T-helper 1 cell treated with Interleukin-12 subunit alpha and Interleukin-12 subunit beta and Interleukin-4 antibody, amounts not matched to agents 30 μg/mL and 1 μg/mL, for 36 hours (primary cell): ENCODE results near the gene KIN.
"Not testable (repeated sequence)": the region's sequence is repeated elsewhere in the genome, so short reads cannot be mapped to it uniquely, and the experiment has no call there.

Experiments used
- H3K27ac Mint-ChIP-seq: one replicate; pipeline ENCODE4 v1.8.0; 2021; ENCODE audit warnings: mild to moderate bottlenecking, mixed read lengths
- H3K27me3 Mint-ChIP-seq: one replicate; pipeline ENCODE4 v1.8.0; 2021; ENCODE audit warnings: low read depth, mixed read lengths
- H3K36me3 Mint-ChIP-seq: one replicate; pipeline ENCODE4 v1.8.0; 2021; ENCODE audit warnings: low read depth, mixed read lengths
- H3K4me1 Mint-ChIP-seq: one replicate; pipeline ENCODE4 v1.8.0; 2021; ENCODE audit warnings: low read depth, mixed read lengths
- H3K4me3 Mint-ChIP-seq: one replicate; pipeline ENCODE4 v1.8.0; 2021; ENCODE audit warnings: mild to moderate bottlenecking, moderate library complexity, mixed read lengths
- H3K9me3 Mint-ChIP-seq: one replicate; pipeline ENCODE4 v1.8.0; 2021; ENCODE audit warnings: mixed read lengths

Gene KIN, protein sequence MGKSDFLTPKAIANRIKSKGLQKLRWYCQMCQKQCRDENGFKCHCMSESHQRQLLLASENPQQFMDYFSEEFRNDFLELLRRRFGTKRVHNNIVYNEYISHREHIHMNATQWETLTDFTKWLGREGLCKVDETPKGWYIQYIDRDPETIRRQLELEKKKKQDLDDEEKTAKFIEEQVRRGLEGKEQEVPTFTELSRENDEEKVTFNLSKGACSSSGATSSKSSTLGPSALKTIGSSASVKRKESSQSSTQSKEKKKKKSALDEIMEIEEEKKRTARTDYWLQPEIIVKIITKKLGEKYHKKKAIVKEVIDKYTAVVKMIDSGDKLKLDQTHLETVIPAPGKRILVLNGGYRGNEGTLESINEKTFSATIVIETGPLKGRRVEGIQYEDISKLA

DNA sequence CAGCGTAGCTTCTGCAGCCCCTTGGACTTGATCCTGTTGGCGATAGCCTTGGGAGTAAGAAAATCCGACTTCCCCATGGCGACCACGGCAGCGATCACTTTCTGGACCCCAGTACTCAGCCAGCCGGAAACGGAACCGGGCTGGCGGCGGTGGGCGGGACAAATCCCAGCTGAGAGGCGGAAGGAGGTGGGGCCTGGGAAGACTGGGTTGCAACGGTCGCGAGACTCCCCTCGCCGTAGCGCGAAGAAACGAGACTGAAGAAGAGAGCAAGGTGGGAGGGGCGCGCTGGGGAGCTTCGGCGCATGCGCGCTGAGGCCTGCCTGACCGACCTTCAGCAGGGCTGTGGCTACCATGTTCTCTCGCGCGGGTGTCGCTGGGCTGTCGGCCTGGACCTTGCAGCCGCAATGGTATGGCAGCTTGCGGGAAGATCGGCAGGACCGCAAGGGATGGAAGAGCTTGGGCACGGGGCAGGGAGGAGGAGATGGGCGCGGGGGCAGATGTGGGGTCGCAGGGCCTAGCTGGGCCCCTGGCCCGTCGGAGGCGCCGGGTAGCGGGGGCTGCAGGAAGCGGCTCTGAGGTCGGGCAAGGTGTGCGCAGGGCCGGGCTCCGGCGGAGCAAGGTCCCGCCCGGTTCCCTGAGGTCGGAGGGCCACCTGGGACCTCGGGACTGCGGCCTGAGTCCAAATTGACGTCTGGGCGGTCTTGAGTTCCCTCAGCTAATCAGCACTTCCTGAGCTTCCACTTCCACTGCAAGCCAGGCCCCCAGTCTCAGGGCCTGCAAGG is at the start of gene KIN, which contains the start of gene ATP5F1C:
TSS of gene KIN (minus strand) at position 137 of the 782 bp plus-strand sequence. CDS start at position 77, 60 bp downstream.
TSS of gene ATP5F1C (plus strand) at position 321 of the 782 bp plus-strand sequence. CDS start at position 352, 31 bp downstream.
- no peaks in the 10 kb centered on the region for H3K27me3 Mint-ChIP-seq
- peak within 1 kb of the TSS; percentile 83 for H3K27ac Mint-ChIP-seq
- no peak within 1 kb of the TSS for H3K4me3 Mint-ChIP-seq
- H3K36me3 Mint-ChIP-seq: peaks cover 16% of the 10 kb centered on the region
- peaks cover 40% of the 10 kb centered on the region for H3K4me1 Mint-ChIP-seq
- H3K9me3 Mint-ChIP-seq: no peaks in the 10 kb centered on the region

DNA sequence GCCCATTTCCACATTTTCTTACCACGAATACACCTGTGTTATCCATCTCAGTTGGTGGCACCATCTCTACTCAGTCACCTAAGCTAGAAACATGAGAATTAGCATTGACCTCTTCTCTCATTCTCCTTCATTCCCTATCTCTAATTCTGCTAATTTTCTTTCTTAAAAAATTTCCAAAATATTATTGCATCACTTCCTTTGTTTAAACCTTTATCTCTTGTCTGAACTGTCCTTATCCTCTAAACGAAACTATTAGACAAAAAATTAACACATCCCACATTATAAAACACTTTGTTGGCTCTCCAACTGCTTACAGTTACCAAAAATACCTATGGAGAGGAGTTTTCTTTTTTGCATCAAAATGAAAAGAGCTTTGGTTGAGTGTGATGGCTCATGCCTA is 48.8 kb upstream of the KIN start:
- no peak overlapping the region for H3K27ac Mint-ChIP-seq
- H3K4me1 Mint-ChIP-seq: peaks cover 4% of the 10 kb centered on the region
- H3K9me3 Mint-ChIP-seq: no peaks in the 10 kb centered on the region
- H3K27me3 Mint-ChIP-seq: no peaks in the 10 kb centered on the region
- peaks cover 25% of the 10 kb centered on the region for H3K36me3 Mint-ChIP-seq
- no peak overlapping the region for H3K4me3 Mint-ChIP-seq

DNA sequence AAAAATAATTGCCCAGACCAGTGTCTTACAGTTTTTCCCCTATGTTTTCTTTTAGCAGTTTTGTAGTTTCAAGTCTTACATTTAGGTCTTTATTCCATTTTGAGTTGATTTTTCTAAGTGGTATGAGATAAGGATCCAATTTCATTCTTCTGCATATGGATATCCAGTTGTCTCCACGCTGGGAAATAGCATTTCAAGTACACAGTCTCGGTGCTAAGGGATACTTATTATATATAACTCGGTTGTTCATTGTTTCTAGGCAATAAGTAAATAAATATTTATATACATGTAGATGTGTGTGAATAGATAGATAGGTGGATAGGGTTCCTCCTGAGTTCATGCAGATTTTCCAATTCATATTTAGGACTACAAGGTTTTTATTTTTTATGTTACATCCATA is 46.5 kb upstream of the KIN start:
- Mint-ChIP-seq H3K27ac (no peak overlapping the region), H3K4me3 (no peak overlapping the region), H3K9me3 (no peaks in the 10 kb centered on the region), H3K27me3 (no peaks in the 10 kb centered on the region), H3K4me1 (peaks cover 7% of the 10 kb centered on the region), H3K36me3 (peaks cover 26% of the 10 kb centered on the region)

DNA sequence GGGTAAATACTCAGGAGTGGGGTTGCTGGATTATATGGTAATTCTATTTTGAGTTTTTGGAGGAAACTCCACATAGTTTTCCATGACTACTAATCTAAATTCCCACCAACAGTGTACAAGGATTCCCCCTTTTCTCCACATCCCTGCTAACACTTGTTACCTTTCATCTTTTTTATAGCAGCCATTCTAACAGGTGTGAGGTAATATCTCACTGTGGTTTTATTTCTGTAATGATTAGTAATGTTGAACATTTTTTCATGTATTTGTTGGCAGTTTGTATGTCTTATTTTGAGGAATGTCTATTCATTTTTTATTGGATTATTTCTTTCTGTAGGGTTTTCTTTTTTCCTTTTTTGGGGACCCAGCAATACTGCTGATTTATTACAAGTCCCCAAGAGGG is 45.4 kb upstream of the KIN start:
- Mint-ChIP-seq H3K4me1 (peaks cover 7% of the 10 kb centered on the region), H3K36me3 (peaks cover 25% of the 10 kb centered on the region), H3K9me3 (no peaks in the 10 kb centered on the region), H3K27me3 (no peaks in the 10 kb centered on the region), H3K4me3 (no peak overlapping the region), H3K27ac (no peak overlapping the region)

DNA sequence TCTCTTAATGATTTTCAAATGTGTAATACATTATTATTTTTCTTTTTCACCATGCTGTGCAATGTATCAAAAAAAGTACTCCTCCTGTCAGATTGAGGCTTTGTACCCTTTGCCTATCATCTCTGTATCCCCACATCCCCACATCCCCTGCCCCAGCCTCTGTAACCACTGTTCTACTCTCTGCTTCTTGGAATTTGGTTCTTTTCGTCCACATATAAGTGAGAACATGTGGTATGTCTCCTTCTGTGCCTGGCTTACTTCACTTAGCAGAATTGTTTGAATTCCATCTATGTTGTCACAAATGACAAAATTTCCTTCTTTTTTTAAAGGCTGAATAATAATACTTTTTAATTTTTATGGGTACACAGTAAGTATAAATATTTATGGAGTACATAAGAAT is 44.3 kb upstream of the KIN start:
- no peaks in the 10 kb centered on the region for H3K9me3 Mint-ChIP-seq
- peaks cover 25% of the 10 kb centered on the region for H3K36me3 Mint-ChIP-seq
- peaks cover 10% of the 10 kb centered on the region for H3K4me1 Mint-ChIP-seq
- no peaks in the 10 kb centered on the region for H3K27me3 Mint-ChIP-seq
- no peak overlapping the region for H3K4me3 Mint-ChIP-seq
- no peak overlapping the region for H3K27ac Mint-ChIP-seq

DNA sequence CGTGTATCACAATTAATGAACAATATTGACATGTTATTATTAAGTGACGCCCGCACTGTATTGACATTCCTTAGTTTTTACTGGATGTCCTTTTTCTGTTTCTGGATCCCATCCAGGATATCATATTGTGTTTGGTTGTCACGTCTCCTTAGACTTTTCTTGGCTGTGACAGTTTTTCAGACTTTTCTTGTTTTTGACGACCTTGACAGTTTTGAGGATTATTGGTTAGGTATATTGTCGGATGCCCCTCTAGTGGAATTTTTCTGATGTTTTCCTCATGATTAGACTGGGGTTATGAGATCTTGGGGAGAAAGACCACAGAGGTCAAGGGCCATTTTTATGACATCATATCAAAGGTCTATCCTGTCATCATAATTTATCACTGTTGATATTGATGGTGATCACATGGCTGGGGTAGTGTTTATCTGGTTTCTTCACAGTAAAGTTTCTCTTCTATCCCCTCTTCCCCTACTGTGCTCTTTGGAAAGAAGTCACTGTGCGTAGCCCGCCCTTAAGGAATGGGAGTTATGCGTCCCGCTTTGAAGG is 41.6 kb upstream of the KIN start:
- Mint-ChIP-seq H3K9me3 (no peaks in the 10 kb centered on the region), H3K36me3 (peaks cover 28% of the 10 kb centered on the region), H3K27ac (no peak overlapping the region), H3K4me3 (no peak overlapping the region), H3K4me1 (peaks cover 10% of the 10 kb centered on the region), H3K27me3 (no peaks in the 10 kb centered on the region)

DNA sequence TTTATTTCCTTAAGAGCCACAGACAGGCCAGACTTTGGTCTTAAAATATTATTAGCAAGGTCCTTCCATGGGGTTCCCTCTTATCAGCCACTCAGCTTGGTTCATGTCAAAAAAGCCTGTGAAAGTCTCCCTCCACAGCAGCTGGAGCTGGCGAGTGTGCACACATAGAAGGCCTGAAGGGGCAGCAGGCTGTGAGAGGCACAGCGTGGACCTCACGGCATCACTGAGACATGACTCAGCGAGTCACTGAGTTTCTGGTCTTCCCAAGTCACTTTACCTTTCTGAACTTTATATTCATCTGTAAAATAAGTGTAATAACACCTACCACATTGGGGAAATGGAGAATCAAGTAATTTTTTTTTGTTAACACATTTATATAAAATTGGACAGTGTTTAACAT is 39.2 kb upstream of the KIN start:
- no peaks in the 10 kb centered on the region for H3K9me3 Mint-ChIP-seq
- H3K36me3 Mint-ChIP-seq: peaks cover 26% of the 10 kb centered on the region
- peaks cover 6% of the 10 kb centered on the region for H3K4me1 Mint-ChIP-seq
- no peaks in the 10 kb centered on the region for H3K27me3 Mint-ChIP-seq
- H3K4me3 Mint-ChIP-seq: no peak overlapping the region
- no peak overlapping the region for H3K27ac Mint-ChIP-seq

DNA sequence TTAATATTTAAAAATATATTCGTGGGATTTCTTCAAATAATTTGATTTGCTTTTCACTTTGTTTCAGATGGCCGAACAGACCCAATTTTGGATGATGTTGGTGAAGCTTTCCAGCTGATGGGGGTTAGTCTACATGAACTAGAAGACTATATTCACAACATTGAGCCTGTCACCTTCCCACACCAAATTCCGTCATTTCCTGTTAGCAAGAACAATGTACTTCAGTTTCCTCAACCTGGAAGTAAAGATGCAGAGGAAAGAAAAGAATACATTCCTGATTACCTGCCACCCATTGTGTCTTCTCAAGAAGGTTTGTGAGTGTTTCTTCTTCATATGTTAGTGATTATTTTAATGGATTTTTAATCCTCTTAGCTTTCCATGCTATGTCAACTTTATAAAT is 36.5 kb upstream of the KIN start:
- Mint-ChIP-seq H3K4me3 (no peak overlapping the region), H3K9me3 (no peaks in the 10 kb centered on the region), H3K27ac (no peak overlapping the region), H3K4me1 (peaks cover 19% of the 10 kb centered on the region), H3K36me3 (peaks cover 21% of the 10 kb centered on the region), H3K27me3 (no peaks in the 10 kb centered on the region)

DNA sequence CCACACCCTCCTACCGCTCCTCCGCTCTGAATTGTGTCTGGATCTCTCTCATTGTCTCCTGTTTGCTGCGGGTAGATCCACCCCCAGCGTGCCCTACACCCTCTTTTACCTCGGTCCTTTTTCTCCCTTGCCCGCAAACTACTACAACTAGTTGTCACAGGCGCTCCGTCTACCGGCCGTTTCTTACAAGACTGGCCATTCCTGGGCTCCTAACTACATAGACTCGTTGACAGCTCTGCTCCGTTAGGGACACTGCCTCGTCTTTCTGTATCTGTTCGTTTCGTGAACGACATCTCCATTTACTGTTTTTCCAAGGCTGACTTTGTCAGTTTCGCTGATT is 31.3 kb upstream of the KIN start:
- Mint-ChIP-seq H3K9me3 (no peaks in the 10 kb centered on the region), H3K27me3 (peaks cover 22% of the 10 kb centered on the region), H3K36me3 (peaks cover 5% of the 10 kb centered on the region), H3K27ac (peak overlapping the region; percentile 92), H3K4me3 (peak overlapping the region; percentile 99), H3K4me1 (peaks cover 24% of the 10 kb centered on the region)

DNA sequence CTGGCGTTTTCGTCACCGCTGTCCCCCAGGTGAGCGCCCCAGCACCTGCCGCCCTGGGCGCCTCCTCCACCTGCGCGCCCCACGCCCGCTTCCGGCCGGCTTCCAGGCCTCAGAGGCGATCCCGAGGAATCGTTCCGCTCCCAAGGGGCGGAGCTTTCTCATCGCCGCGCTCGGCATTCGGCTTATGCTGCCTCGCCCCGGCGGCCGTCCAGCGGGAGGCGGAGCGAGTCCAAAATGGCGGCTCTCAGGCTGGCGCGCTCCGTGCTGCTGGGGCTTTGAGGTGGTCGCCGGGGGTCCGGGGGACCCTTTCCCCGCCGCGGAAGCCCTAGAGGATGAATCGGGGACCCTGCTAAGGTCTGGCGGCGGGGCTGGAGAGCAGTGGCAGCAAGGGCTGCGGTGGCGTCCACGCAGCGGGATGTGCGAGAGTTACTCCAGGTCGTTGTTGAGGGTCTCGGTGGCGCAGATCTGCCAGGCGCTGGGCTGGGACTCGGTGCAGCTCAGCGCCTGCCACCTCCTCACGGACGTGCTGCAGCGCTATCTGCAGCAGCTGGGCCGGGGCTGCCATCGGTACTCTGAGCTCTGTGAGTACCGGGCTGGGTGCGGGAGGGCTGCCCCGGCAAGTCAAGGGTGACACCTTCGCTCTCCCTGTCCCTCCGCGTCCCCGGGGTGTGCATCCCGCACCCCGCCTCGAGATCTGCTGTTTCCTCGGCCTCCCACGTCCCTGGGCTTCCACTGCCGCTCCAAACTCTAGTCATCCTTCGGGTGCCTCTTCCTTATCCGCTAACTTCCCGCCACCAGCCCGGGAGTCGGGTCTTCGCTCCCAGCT is 30.7 kb upstream of the KIN start, which contains the start of gene TAF3:
TSS of gene TAF3 (plus strand) at position 211 of the 826 bp plus-strand sequence. CDS start at position 416, 205 bp downstream.
- Mint-ChIP-seq H3K9me3 (no peaks in the 10 kb centered on the region), H3K4me1 (peaks cover 24% of the 10 kb centered on the region), H3K27ac (peak within 1 kb of the TSS; percentile 92), H3K36me3 (peaks cover 5% of the 10 kb centered on the region), H3K4me3 (peak within 1 kb of the TSS; percentile 99), H3K27me3 (peaks cover 26% of the 10 kb centered on the region)

DNA sequence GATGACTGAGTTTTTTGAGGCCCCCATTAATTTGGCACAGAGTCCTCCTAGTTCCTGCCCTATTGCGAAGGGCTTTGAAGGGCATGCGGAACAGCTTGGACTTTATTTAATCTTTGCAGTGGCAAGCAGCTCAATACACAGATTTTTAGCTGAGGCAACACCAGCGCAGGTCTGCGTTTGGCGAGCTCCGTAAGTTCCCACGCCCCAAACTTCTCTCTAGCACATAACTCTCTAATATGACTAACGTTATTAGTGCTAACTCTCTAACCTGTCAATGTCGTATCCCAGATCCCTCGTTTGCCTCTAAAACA is 30.1 kb upstream of the KIN start:
- no peaks in the 10 kb centered on the region for H3K9me3 Mint-ChIP-seq

DNA sequence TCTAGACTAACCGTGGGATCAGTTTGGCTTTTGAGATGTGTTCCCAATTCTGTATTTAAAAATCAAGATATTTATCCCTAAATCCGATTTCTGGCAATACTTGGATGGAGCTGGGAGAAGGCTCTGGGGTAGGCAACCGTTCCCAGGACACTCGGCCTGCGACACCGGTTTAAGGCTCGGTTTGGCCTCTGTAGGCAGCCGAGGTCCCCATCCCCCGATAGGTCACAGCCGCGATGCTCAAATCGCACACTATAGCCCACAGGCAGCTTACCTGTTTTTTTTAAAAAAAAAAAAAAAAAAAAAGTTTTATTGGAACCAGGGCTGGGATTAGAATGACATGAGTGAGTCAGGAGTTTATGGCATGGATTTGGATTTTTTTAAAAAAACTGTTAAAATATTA is 29.8 kb upstream of the KIN start:
- Mint-ChIP-seq H3K27me3 (peaks cover 27% of the 10 kb centered on the region), H3K4me3 (peak overlapping the region; percentile 99), H3K9me3 (no peaks in the 10 kb centered on the region), H3K27ac (no peak overlapping the region), H3K36me3 (peaks cover 5% of the 10 kb centered on the region), H3K4me1 (peaks cover 24% of the 10 kb centered on the region)

More for the DNA sequence above, 30.1 kb upstream of the KIN start:
- Mint-ChIP-seq H3K4me3 (peak overlapping the region; percentile 99), H3K4me1 (peaks cover 24% of the 10 kb centered on the region), H3K36me3 (peaks cover 5% of the 10 kb centered on the region), H3K27ac (peak overlapping the region; percentile 68), H3K27me3 (peaks cover 27% of the 10 kb centered on the region)

DNA sequence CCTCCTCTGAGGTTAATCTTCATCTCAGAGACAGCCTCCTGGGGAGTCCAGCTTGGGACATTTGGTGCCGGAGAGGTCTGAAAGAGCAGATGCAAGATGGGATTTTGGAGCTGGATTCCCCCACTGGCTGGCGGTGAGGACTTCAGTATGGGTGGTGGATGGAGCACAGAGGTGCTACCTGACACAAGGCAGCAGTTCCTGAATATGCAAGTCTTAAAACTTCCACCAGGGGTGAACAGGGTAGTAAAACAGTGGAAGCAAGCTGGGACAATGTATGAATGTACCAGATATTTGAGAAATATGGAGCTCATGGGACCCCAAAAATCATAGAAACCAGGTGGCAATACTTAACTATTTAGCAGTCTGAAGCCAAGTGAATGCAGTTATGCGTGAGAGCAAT is 25.7 kb upstream of the KIN start:
- Mint-ChIP-seq H3K4me1 (peaks cover 6% of the 10 kb centered on the region), H3K27me3 (peaks cover 27% of the 10 kb centered on the region), H3K27ac (no peak overlapping the region), H3K4me3 (no peak overlapping the region), H3K36me3 (no peaks in the 10 kb centered on the region), H3K9me3 (no peaks in the 10 kb centered on the region)

DNA sequence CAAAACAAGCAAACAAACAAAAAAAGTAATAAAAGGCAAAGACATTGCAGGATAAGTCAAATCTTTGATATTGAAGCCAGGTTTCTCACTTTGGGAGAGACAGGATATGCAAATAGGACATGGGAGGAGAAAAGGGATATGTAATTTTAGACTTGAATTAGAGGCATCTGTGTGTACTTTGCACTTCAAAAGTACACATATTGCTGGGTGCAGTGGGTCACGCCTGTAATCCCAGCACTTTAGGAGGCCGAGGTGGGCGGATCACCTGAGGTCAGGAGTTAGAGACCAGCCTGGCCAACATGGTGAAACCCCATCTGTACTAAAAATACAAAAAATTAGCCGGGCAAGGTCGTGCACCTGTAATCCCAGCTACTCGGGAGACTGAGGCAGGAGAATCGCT is 23.9 kb upstream of the KIN start:
- H3K4me1 Mint-ChIP-seq: not testable (repeated sequence)

More for the DNA sequence above, 23.9 kb upstream of the KIN start:
- H3K36me3 Mint-ChIP-seq, H3K27ac Mint-ChIP-seq, H3K4me3 Mint-ChIP-seq, H3K9me3 Mint-ChIP-seq: not testable (repeated sequence)
- peaks cover 17% of the 10 kb centered on the region for H3K27me3 Mint-ChIP-seq
